PC-3 (cell line): ENCODE data around the gene FANCD2.

Experiments
- CTCF ChIP-seq: fragments of 300-600 bp; sonication (generic); conservative IDR thresholded peaks from 2 replicates; pipeline ENCODE4 v1.5.1; 2017; ENCODE audit warnings: antibody characterized with exemption, low read depth, mild to moderate bottlenecking, low read length
- EZH2 ChIP-seq: fragments of 300-600 bp; sonication (generic); IDR thresholded peaks from one replicate; pipeline ENCODE4 v1.6.1; 2017; ENCODE audit warnings: antibody characterized with exemption, mild to moderate bottlenecking, low read length; ENCODE audit not compliant: unreplicated experiment

- TF ChIP-seq EZH2 (no peak), CTCF (no peak)
These were observed 72.8 kb downstream of the FANCD2 start for GRCh38 chr3:10099041-10099440.
